Measurements from ENCODE around the gene INO80B.
"Not testable (repeated sequence)": the region's sequence is repeated elsewhere in the genome, so short reads cannot be mapped to it uniquely, and the experiment has no call there.

Gene INO80B

GRCh38 chr2:74426181-74426758, 28.6 kb upstream of the INO80B start:
- no peak for DNase-seq

GRCh38 chr2:74427551-74427950, 27.3 kb upstream of the INO80B start:
- no peak for DNase-seq

DNA sequence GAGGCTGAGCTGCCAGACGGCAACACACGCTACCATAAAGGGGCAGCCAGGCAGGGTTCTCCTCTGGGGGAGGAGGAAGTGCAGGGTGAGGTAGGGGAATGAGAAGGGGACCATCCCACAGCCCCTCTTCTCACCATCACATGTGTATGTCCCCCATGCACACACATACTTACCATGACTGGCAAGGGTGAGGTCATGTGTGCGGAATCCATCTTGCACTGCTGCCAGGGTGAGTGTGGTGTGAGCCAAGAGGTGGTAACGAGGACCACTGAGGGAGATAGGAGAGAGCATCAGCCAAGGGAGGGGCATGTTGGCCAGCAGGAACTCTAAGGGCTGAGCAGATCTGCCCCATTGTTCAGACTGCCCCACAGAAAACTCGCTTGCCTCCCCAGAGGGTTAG, 26.2 kb upstream of the INO80B start:
- no peak for DNase-seq

DNA sequence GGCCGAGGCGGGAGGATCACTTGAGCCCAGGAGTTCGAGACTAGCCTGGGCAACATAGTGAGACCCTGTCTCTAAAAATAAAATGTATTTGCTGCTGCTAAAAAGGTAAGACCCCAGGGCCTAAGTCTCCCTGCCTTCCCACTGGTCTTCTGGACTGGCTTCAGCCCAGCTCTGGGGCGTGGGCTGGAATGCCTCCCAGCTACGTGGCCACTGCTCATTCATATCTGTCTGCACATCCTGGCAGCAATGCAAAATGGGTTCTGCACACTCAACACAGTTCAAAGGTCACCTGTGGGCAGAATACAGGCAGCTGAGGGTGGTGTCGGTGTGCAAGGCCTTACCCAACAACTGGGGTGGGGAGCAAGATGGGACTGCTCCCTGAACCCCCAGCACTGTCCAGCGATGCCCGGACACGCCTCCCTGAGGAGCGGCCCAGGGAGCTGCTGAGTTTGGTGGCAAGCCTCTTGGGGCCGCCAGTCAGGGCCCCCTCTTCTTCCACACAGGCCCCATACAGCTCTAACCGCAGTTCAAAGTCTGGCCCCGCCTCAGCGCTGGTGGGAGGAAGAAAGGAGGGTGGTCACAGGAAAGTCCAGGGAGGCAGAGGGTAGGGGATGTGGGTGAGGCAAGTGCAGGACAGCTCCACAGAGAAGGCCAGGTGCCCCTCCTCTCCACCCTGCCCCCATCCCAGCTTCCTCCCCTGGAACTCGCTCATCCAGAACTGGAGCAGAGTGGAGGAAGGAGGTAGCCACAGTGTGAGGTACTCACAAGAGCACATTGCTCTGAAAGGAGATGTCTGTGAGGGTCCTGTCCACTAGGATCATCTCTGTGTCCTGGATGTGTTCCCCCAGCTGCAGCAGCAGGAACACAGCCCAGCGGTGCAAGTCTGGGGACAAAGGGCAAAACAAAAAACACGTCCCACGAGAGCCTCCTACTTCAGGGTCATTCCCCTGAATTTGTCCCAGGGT, 25.1 kb upstream of the INO80B start:
- DNase-seq: no peak

GRCh38 chr2:74430502-74430901, 24.4 kb upstream of the INO80B start:
- no peak for DNase-seq

GRCh38 chr2:74436111-74436805, 18.6 kb upstream of the INO80B start:
- no peak for DNase-seq

DNA sequence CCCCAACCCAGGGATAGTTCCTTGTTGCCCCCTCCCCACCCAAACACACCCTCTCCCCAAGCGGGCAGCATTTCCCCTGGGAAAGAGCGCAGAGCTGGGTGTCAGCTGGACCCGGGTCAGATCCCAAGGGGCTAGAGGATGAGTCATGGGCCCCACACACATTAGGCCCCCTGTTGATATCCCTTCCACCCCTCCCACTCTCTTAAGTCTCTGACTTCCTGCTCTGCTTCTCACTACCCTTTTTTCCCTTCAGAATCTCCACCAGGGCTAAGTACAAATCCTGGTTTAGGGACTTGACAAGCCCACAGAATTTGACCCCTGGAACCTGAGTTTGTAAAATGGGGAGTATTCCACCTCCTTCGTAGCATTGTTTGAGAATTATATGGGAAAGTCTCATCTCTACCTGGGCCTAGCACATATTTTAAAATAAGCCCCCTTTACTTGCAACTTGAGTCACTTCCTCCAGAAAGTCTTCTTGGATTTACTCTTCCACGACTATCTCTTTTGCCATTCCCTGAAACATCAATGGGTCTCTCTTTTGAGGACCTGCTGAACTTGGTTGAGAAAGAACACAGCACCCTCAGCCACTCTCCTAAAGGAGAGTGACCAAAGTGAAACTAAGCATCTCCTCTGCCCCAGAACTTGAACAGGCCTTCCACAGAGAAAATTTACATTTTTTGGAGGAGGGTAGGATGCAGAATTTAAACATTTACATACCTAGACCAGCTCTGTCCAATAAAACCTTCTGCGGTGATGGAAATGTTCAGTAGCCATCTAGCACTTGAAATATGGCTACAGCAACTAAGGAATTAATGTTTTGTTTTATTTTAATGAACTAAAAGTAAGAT, 17.8 kb upstream of the INO80B start:
- no peak for DNase-seq

DNA sequence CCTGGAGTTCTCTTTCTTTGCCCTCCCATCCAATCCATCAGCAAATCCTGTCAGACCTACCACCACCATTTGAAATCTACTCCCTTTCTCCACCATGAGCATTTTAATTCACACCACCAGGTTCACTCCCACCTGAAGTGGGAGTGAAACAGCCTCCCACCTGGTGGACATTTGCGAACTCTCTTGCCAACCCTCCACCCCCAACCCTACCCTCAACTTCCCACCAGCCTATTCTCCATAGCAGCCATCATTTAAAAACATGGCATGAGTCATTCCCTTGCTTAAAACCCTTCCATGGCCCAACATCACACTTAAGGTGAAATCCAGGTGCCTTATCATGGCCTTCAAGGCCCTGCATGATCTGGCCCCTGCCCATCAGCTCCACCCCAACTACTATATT, 16.6 kb upstream of the INO80B start:
- DNase-seq: no peak

DNA sequence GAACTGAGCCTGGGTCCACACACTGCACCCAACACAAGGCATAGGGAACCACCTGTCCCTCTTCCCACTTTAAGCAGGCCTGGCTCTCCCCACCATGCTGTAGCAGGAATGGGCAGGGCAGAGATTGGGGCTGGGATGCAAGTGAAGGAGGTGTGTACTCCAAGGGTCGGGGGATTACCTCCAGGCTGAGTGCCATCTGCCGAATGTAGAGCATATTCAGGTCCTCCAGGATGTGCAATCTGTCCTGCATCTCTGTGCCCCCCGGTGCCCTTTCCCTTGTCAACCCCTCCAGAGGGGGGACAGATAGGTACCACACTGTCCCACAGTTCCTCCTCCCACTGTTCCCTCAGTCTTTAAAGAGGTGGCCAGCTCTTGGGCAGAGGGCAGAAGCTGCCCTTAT, 15.5 kb upstream of the INO80B start:
- DNase-seq: no peak

- no peak for DNase-seq
Measured at GRCh38 chr2:74439803-74440377, 15.0 kb upstream of the INO80B start.

GRCh38 chr2:74440378-74441169, 14.3 kb upstream of the INO80B start:
- no peak for DNase-seq

GRCh38 chr2:74441170-74441689, 13.7 kb upstream of the INO80B start:
- DNase-seq: no peak

- no peak for DNase-seq
Measured at GRCh38 chr2:74441690-74442482, 13.0 kb upstream of the INO80B start, which contains the start of gene RTKN. Gene RTKN, minus strand, starts transcription at chr2:74441937. Its CDS starts 121 bp downstream, at chr2:74441816.

GRCh38 chr2:74442483-74443297, 12.2 kb upstream of the INO80B start:
- DNase-seq: not testable (repeated sequence)

DNA sequence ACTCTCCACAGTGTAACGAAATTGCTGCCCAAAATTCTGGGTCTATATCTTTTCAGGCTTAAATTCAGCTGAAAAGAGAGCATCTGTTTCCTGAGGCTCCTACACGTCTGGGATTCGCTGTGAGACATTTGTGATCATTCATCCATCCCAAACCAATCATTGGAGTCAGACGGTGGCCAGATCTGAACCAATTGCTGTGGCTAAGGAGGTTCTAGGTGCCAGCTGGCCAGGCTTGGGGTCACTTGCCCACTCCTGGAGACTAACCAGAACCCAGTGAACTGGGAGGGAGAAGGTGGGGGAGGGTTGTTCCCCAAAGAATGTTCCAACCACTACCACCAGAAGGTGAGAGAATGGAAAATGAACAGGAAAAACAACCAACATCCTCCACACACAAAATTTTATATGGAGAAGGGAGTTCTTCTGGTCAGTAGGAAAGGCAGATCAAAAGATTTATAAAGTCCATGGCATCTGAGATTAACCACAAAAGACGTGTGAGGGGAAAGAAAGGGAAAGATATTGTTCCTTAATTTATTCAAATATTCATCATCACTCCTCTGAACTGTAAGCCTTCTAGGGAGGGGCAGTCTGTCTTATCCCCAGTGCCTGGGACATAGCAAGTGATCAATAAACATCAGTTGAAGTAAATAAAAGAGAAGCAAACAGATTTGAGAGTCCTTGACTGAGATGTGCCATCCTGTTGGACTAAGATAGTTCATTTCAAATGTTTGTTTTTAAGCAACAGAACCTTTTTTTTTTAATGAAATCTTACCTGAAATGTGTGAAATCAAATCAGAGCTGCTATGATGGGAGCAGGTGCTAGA, 10.2 kb upstream of the INO80B start:
- no peak for DNase-seq

GRCh38 chr2:74447230-74447999, 7.5 kb upstream of the INO80B start:
- no peak for DNase-seq

GRCh38 chr2:74448771-74449170, 6.1 kb upstream of the INO80B start:
- no peak for DNase-seq
